BJ (cell line): ENCODE measurements around the gene NAA15. TPM values are rescaled to one million over a fixed set of nuclear protein-coding genes. Genes with fewer than 3 reads are reported as not detected.
"Not testable (repeated sequence)": the region's sequence is repeated elsewhere in the genome, so short reads cannot be mapped to it uniquely, and the experiment has no call there.

Experiments used
- CTCF ChIA-PET: fragments of 350-600 bp; formaldehyde crosslinking; extraction: SDS; loops from one replicate; lab custom pipeline; 2021; ENCODE audit warnings: antibody characterized with exemption, inconsistent platforms; lab: Yijun Ruan, JAX
- POLR2A ChIA-PET: fragments of 300-600 bp; sonication (Branson Sonifier 250); formaldehyde crosslinking; extraction: SDS; loops from one replicate; lab custom pipeline; 2021; ENCODE audit warnings: antibody characterized with exemption; lab: Charles Lee
- DNase-seq: peaks from one replicate; pipeline ENCODE4 v3.0.0-alpha.2; 2011; ENCODE audit warnings: low read depth
- H3K27me3 ChIP-seq: 2 replicates; pipeline ENCODE4 v1.6.0; 2011; ENCODE audit warnings: low read length; ENCODE audit not compliant: control insufficient read depth, insufficient read depth
- H3K36me3 ChIP-seq: 2 replicates; pipeline ENCODE4 v1.5.1; 2011; ENCODE audit warnings: low read length; ENCODE audit not compliant: control insufficient read depth, insufficient read depth
- H3K4me3 ChIP-seq: 2 replicates; pipeline ENCODE4 v1.5.1; 2011; ENCODE audit warnings: low read depth, mild to moderate bottlenecking, control low read depth, low read length
- polyA plus RNA-seq: library from polyadenylated mRNA; depleted of rRNA; stranded (reverse); fragments of >200 nt; gene quantifications from 2 replicates; pipeline ENCODE4 v1.2.3, GENCODE V29; 2011
- TF ChIP-seq, protein P1 (sequence below): IDR thresholded peaks from 2 replicates; pipeline ENCODE4 v1.5.1; 2011; ENCODE audit warnings: low read depth, mild to moderate bottlenecking, control low read depth, inconsistent platforms, low read length, moderate library complexity; ENCODE audit not compliant: insufficient read depth

Gene NAA15
- polyA plus RNA-seq, 1 experiment: 5.3 TPM

GRCh38 chr4:139312552-139313332 is 11.4 kb downstream of the NAA15 start:
- ChIA-PET POLR2A (interaction anchor here (0.6 kb wide), 1 partner anchor 1356 kb away, joined by 8 read pairs; no protein-coding TSS in a partner anchor), CTCF (interaction anchor here (2.2 kb wide), 1 partner anchor 11 kb away, joined by 7 read pairs; the partner anchor contains the start of gene NAA15)
- no peak overlapping the region for H3K4me3 ChIP-seq
- TF ChIP-seq, protein P1, sequence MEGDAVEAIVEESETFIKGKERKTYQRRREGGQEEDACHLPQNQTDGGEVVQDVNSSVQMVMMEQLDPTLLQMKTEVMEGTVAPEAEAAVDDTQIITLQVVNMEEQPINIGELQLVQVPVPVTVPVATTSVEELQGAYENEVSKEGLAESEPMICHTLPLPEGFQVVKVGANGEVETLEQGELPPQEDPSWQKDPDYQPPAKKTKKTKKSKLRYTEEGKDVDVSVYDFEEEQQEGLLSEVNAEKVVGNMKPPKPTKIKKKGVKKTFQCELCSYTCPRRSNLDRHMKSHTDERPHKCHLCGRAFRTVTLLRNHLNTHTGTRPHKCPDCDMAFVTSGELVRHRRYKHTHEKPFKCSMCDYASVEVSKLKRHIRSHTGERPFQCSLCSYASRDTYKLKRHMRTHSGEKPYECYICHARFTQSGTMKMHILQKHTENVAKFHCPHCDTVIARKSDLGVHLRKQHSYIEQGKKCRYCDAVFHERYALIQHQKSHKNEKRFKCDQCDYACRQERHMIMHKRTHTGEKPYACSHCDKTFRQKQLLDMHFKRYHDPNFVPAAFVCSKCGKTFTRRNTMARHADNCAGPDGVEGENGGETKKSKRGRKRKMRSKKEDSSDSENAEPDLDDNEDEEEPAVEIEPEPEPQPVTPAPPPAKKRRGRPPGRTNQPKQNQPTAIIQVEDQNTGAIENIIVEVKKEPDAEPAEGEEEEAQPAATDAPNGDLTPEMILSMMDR: no peak
- DNase-seq: no peak
- no peaks in the 10 kb centered on the region for H3K27me3 ChIP-seq
- H3K36me3 ChIP-seq: no peaks in the 10 kb centered on the region

- CTCF ChIA-PET: interaction anchor here (0.6 kb wide), 1 partner anchor 70 kb away, joined by 4 read pairs; no protein-coding TSS in a partner anchor
- H3K27me3 ChIP-seq, DNase-seq, H3K4me3 ChIP-seq, H3K36me3 ChIP-seq, POLR2A ChIA-PET: not testable (repeated sequence)
Measured at GRCh38 chr4:139313414-139313813, 12.1 kb downstream of the NAA15 start.

- H3K27me3 ChIP-seq: no peaks in the 10 kb centered on the region
- POLR2A ChIA-PET: no interaction called here
- no peaks in the 10 kb centered on the region for H3K36me3 ChIP-seq
- CTCF ChIA-PET: no interaction called here
- TF ChIP-seq, protein P1: no peak
- no peak for DNase-seq
- no peak overlapping the region for H3K4me3 ChIP-seq
Measured at GRCh38 chr4:139314047-139314800, 12.9 kb downstream of the NAA15 start.

DNA sequence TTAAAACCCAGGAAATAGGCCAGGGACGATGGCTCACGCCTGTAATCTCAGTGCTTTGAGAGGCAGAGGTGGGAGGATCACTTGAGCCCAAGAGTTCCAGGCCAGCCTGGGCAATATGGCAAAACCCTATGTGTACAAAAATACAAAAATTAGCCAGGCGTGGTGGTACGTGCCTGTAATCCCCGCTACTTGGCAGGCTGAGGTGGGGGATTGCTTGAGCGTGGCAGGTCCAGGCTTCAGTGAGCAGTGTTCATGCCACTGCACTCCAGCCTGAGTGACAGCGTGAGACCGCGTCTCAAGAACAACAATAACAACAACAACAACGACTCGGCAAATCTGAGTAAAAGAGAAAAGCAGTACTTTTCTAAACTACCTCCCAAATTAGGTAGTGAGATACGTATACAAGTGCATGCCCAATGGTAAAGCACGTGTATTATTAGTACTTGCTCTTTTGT is 13.9 kb downstream of the NAA15 start:
- POLR2A ChIA-PET: no interaction called here
- CTCF ChIA-PET: no interaction called here
- no peaks in the 10 kb centered on the region for H3K36me3 ChIP-seq
- DNase-seq: no peak
- H3K4me3 ChIP-seq: no peak overlapping the region
- TF ChIP-seq, protein P1: no peak
- H3K27me3 ChIP-seq: no peaks in the 10 kb centered on the region

GRCh38 chr4:139316733-139317132 is 15.4 kb downstream of the NAA15 start:
- H3K4me3 ChIP-seq: no peak overlapping the region
- ChIA-PET POLR2A (no interaction called here), CTCF (no interaction called here)
- H3K36me3 ChIP-seq: no peaks in the 10 kb centered on the region
- TF ChIP-seq, protein P1: no peak
- DNase-seq: no peak
- no peaks in the 10 kb centered on the region for H3K27me3 ChIP-seq
